H1 (cell line): Measurements from ENCODE around the gene SHTN1.

Source experiments
- CEBPB ChIP-seq: IDR thresholded peaks from 2 replicates; pipeline ENCODE4 v1.6.1; 2012; ENCODE audit warnings: low read depth, low read length
- EZH2 ChIP-seq: fragments of 200-600 bp; sonication (generic); IDR thresholded peaks from 2 replicates; pipeline ENCODE4 v1.7.1; 2012; ENCODE audit warnings: low read depth, mild to moderate bottlenecking, moderate library complexity, low read length, inconsistent platforms; ENCODE audit not compliant: severe bottlenecking
- GABPA ChIP-seq: IDR thresholded peaks from 2 replicates; pipeline ENCODE4 v1.6.1; 2011; ENCODE audit warnings: mild to moderate bottlenecking, low read length, moderate library complexity, borderline replicate concordance; ENCODE audit not compliant: insufficient read depth
- HDAC6 ChIP-seq: IDR thresholded peaks from one replicate; pipeline ENCODE4 v1.7.1; 2012; ENCODE audit warnings: low read depth, mild to moderate bottlenecking, inconsistent platforms, low read length, moderate library complexity
- MAFK ChIP-seq: IDR thresholded peaks from 2 replicates; pipeline ENCODE4 v1.6.1; 2012; ENCODE audit warnings: low read depth, mild to moderate bottlenecking, improper control_type of control experiment, low read length
- POLR2A ChIP-seq, 2 experiments: IDR thresholded peaks; 1 replicate in 1 of 2; 2 replicates in 1 of 2; pipeline ENCODE4 v1.6.1; 2011; ENCODE audit warnings: low read depth in 2 of 2, low read length in 2 of 2, mild to moderate bottlenecking in 2 of 2; ENCODE audit errors: control extremely low read depth in 1 of 2
- POLR2AphosphoS5 ChIP-seq: IDR thresholded peaks from 2 replicates; pipeline ENCODE4 v1.6.1; 2011; ENCODE audit warnings: low read depth, low read length
- RFX5 ChIP-seq: IDR thresholded peaks from 2 replicates; pipeline ENCODE4 v1.6.1; 2011; ENCODE audit warnings: low read depth, low read length, improper control_type of control experiment, borderline replicate concordance
- SIX5 ChIP-seq: IDR thresholded peaks from 2 replicates; pipeline ENCODE4 v1.6.1; 2011; ENCODE audit warnings: mild to moderate bottlenecking, low read depth, low read length
- TAF1 ChIP-seq: IDR thresholded peaks from 2 replicates; pipeline ENCODE4 v1.6.1; 2011; ENCODE audit warnings: mild to moderate bottlenecking, low read depth, low read length
- TCF12 ChIP-seq: IDR thresholded peaks from 2 replicates; pipeline ENCODE4 v1.6.1; 2011; ENCODE audit warnings: low read depth, mild to moderate bottlenecking, low read length
- ZNF274 ChIP-seq: IDR thresholded peaks from 2 replicates; pipeline ENCODE4 v1.7.0; 2012; ENCODE audit warnings: low read length, borderline replicate concordance; ENCODE audit errors: extremely low read depth
- TF ChIP-seq, protein P1 (sequence below), 3 experiments: IDR thresholded peaks; 1 replicate in 2 of 3; 2 replicates in 1 of 3; pipeline versions ENCODE4 v1.5.1 to v1.6.1; 2011; ENCODE audit warnings: low read length in 3 of 3, mild to moderate bottlenecking in 3 of 3, inconsistent platforms in 2 of 3, low read depth in 1 of 3, moderate library complexity in 1 of 3; ENCODE audit not compliant: insufficient read depth in 1 of 3; ENCODE audit errors: control extremely low read depth in 1 of 3
- TF ChIP-seq, protein P2 (sequence below): IDR thresholded peaks from 2 replicates; pipeline ENCODE4 v1.6.1; 2012; ENCODE audit warnings: inconsistent platforms

DNA sequence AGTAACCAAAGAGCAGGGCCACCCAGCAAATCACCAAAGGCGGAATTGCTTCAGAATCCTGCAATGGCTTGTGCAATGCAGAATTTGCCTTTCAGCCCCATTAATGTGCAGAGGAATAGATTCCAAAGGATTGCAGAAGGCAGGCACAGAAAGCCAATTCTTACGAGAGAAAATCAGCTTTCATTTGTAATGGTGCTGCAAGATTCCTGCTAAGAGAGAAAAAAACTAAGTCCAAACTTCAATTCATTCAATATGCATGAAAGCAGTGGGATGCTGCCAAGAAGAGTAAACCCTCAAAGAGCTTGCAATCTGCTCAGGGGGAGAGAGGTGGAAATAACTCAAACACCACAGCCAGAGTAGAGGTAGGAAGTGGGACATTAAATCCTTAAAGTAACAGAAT lies 85.3 kb downstream of the SHTN1 start:
- TF ChIP-seq POLR2AphosphoS5, result no peak
- TF ChIP-seq, protein P1, sequence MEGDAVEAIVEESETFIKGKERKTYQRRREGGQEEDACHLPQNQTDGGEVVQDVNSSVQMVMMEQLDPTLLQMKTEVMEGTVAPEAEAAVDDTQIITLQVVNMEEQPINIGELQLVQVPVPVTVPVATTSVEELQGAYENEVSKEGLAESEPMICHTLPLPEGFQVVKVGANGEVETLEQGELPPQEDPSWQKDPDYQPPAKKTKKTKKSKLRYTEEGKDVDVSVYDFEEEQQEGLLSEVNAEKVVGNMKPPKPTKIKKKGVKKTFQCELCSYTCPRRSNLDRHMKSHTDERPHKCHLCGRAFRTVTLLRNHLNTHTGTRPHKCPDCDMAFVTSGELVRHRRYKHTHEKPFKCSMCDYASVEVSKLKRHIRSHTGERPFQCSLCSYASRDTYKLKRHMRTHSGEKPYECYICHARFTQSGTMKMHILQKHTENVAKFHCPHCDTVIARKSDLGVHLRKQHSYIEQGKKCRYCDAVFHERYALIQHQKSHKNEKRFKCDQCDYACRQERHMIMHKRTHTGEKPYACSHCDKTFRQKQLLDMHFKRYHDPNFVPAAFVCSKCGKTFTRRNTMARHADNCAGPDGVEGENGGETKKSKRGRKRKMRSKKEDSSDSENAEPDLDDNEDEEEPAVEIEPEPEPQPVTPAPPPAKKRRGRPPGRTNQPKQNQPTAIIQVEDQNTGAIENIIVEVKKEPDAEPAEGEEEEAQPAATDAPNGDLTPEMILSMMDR (IDR thresholded peaks at IDR 0.05; ENCODE audit: control extremely low read depth in 1 of 3, insufficient read depth in 1 of 3, low read depth in 1 of 3, low read length in 3 of 3), result no peak
- no peak for TF ChIP-seq EZH2
- no peak for TF ChIP-seq TCF12
- TF ChIP-seq RFX5, result no peak
- TF ChIP-seq HDAC6, result no peak
- no peak for TF ChIP-seq TAF1
- TF ChIP-seq GABPA, result no peak
- no peak for TF ChIP-seq MAFK
- no peak for TF ChIP-seq SIX5
- no peak for TF ChIP-seq CEBPB
- no peak for TF ChIP-seq ZNF274
- TF ChIP-seq POLR2A (IDR thresholded peaks at IDR 0.05; ENCODE audit: control extremely low read depth in 1 of 2, low read depth in 2 of 2, low read length in 2 of 2), result no peak
- TF ChIP-seq, protein P2, sequence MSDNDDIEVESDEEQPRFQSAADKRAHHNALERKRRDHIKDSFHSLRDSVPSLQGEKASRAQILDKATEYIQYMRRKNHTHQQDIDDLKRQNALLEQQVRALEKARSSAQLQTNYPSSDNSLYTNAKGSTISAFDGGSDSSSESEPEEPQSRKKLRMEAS, result no peak
